Mammary microvascular endothelial cell (primary cell): ENCODE data around the gene HSPA12B. TPM values are rescaled to one million over a fixed set of nuclear protein-coding genes. Genes with fewer than 3 reads are reported as not detected.

Experiments used
- total RNA-seq: library from RNA; depleted of rRNA; stranded (reverse); fragments of >200 nt; gene quantifications from 2 replicates; pipeline ENCODE4 v1.2.3, GENCODE V29; 2015

Gene HSPA12B
- total RNA-seq, result 49.3 and 50.2 TPM in 2 replicates

DNA sequence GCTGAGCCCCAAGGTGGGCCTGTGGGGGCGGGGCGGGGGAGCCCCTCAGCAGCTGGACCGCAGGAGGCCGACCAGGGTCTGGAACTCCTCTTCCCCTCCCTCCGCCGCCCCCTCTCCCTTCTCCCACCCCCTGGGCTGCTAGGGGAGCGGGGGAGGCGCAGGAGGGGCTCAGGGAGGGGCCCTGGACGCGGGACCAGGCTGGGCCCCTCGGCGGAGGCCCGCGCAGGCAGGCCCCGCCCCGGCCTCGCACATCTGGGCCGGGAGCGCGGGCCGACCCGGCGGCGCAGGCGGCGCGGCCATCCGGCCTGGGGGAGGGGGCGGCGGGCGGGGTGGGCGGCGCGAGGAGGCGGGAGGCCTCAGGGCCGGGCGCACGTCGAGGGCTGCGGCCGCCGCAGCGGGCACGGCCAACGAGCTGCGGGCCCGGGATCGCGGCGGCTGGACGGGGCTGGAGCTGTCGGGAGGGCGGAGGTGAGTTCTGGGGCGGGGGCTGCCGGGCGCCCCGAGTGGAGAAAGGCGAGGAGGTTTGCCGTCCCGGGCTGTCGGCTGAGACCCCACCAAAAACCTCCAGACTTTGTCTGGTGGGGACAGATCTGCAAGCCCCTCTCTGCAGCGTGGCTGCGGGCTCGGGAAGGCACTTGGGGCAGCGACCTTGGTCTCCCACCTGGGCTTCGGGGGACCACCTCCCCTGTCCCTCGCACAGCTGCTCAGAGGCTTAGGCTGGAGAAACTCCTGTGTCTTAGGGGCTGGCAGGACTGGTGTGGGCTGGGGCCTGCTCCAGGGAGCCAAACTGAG is at the start of gene HSPA12B:
Gene HSPA12B (plus strand): TSS at position 359 of the 792 bp plus-strand sequence. CDS start 5,990 bp downstream, outside the sequence.

DNA sequence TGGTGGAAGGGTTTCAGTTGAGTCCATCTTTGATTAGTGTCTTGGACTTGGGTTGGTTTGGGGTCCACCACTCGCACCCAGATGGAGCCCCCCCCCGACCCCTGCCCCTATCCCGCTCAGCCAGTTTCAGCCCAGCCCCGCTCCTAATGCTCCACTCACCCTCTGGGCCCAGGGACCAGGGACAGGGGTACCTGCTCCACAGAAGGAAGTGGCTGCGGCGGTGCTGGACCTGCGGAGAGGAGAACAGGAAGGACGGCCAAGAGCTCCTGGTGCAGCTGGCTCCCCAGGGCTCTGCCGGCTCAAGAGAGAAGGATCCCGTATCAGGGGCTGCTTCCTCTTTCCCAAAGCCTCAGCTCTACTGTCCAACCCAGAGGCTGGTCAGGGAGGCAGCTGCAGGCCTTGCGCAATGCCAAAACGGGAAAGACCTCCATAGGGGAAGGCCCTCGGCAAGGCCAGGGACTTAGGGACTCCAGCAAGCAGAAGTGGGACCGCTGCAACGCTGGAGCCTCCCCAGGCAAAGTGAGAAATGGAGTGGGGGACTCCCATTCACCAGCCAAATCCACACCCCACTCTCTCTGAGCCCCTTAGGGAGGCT is 20.1 kb upstream of the HSPA12B start, which contains the start of gene SIGLEC1:
Gene SIGLEC1 (minus strand): TSS at position 322 of the 595 bp plus-strand sequence. CDS start 5,472 bp downstream, outside the sequence.

DNA sequence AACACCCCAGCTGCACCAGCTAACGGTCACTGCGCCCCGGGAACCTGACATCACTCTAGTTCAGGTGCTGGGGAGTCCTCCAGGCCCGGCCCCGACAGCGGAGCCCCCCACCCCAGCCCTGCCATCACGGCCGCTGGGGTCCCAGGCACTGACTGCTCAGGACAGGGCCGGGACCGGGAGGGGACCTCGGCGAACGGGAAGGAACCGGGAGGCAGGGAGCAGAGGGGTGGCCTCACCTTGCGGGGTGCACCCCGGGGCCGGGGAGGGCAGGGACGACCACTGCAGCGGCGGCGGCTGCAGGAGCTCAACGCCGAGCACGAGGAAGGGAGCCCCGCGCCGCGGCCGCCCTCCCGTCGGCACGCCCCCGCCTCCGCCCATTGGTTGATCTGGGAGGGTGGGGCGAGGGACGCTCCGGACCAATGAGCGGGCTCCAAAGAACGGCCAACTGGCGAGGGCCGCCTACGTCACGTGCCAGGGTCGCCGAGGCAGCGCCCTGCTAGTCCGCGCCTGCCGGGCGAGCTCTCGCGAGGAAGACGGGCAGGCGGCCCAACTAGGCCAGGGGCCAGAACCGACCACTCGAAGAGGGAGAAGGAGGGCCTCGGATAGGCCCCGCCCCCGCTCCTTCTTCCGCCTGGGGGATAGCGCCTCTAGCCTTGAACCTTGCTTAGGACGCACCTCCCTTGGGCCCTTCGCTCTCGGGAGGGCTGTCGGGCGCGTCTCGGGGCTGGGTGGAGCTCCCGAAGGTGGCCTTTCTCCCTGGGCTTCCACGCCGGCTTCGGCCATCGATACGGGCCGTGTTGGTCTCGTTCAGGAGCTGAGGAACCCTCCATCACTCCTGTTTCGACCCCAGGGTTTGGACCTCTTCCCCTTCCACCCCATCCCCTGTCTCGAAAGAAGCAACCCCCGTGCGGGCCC is 35.2 kb downstream of the HSPA12B start, which contains the start of gene ADISSP:
Gene ADISSP (minus strand): TSS at position 327 of the 915 bp plus-strand sequence. CDS start 7,653 bp downstream, outside the sequence.

GRCh38 chr20:3781153-3781910 is 48.8 kb downstream of the HSPA12B start, which contains the start of gene SPEF1:
Gene SPEF1, minus strand, starts transcription at chr20:3781448. Its CDS starts 161 bp downstream, at chr20:3781287.

GRCh38 chr20:3786665-3787323 is 54.3 kb downstream of the HSPA12B start, which contains the start of gene CENPB:
Gene CENPB, minus strand, starts transcription at chr20:3786740. Its CDS starts 257 bp downstream, at chr20:3786483.

GRCh38 chr20:3795511-3796468 is 63.3 kb downstream of the HSPA12B start, which contains the start of gene CDC25B:
Gene CDC25B, plus strand, starts transcription at chr20:3796310. Its CDS starts 222 bp downstream, at chr20:3796532.

Other genes with a start within 250 kb of the HSPA12B start
- gene GFRA4, start 69.3 kb upstream of the HSPA12B start, total RNA-seq, result not detected in 2 replicates
- gene ADAM33, start 50.7 kb upstream of the HSPA12B start, total RNA-seq, result not detected in 2 replicates
- gene SIGLEC1, start 20.1 kb upstream of the HSPA12B start, total RNA-seq, result not detected in 2 replicates
- 56.4 and 56.9 TPM in 2 replicates for gene ADISSP, start 35.1 kb downstream of the HSPA12B start, total RNA-seq
- not detected in 2 replicates for gene SPEF1, start 48.8 kb downstream of the HSPA12B start, total RNA-seq
- 97.8 and 101 TPM in 2 replicates for gene CENPB, start 54.1 kb downstream of the HSPA12B start, total RNA-seq
- 59.7 and 65.4 TPM in 2 replicates for gene CDC25B, start 63.6 kb downstream of the HSPA12B start, total RNA-seq
- gene AP5S1, start 87.9 kb downstream of the HSPA12B start, total RNA-seq, result 23.5 and 26.3 TPM in 2 replicates
- 23.9 and 28.4 TPM in 2 replicates for gene MAVS, start 114.1 kb downstream of the HSPA12B start, total RNA-seq
- gene PANK2, start 156.7 kb downstream of the HSPA12B start, total RNA-seq, result 40.6 and 49.6 TPM in 2 replicates